Esophagus squamous epithelium (tissue), 4 donors: ENCODE measurements around the gene MOV10.

Experiments used
- POLR2A ChIP-seq, 4 donors: fragments of 450-650 bp; IDR thresholded peaks; one replicate each; pipeline ENCODE4 v1.6.1; 2017; ENCODE audit warnings: antibody characterized with exemption in 4 of 4, mild to moderate bottlenecking in 4 of 4, moderate library complexity in 3 of 4
- TF ChIP-seq, protein P1 (sequence below), 6 experiments: fragments of 450-650 bp in 4 of 6; fragments of 200-600 bp in 2 of 6; sonication (generic) in 2 of 6; IDR thresholded peaks; one replicate each; pipeline ENCODE4 v1.5.1; 2016 to 2019; ENCODE audit warnings: antibody characterized with exemption in 6 of 6, mild to moderate bottlenecking in 4 of 6, moderate library complexity in 4 of 6

GRCh38 chr1:112743174-112744008, 68.9 kb downstream of the MOV10 start:
- TF ChIP-seq POLR2A (IDR thresholded peaks at IDR 0.05), result no peak
- TF ChIP-seq, protein P1, sequence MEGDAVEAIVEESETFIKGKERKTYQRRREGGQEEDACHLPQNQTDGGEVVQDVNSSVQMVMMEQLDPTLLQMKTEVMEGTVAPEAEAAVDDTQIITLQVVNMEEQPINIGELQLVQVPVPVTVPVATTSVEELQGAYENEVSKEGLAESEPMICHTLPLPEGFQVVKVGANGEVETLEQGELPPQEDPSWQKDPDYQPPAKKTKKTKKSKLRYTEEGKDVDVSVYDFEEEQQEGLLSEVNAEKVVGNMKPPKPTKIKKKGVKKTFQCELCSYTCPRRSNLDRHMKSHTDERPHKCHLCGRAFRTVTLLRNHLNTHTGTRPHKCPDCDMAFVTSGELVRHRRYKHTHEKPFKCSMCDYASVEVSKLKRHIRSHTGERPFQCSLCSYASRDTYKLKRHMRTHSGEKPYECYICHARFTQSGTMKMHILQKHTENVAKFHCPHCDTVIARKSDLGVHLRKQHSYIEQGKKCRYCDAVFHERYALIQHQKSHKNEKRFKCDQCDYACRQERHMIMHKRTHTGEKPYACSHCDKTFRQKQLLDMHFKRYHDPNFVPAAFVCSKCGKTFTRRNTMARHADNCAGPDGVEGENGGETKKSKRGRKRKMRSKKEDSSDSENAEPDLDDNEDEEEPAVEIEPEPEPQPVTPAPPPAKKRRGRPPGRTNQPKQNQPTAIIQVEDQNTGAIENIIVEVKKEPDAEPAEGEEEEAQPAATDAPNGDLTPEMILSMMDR (IDR thresholded peaks at IDR 0.05), result no peak
